Measurements from ENCODE around the gene AQP12B.
"Not testable (repeated sequence)": the region's sequence is repeated elsewhere in the genome, so short reads cannot be mapped to it uniquely, and the experiment has no call there.

AQP12B gene
- long read RNA-seq, donor 1: 0 reads
- long read RNA-seq, donor 2: 0 reads
- long read RNA-seq, donor 3: 0 reads
- long read RNA-seq, donor 4: 0 reads
- long read RNA-seq, donor 5: 0 reads
- long read RNA-seq, donor 6: 0 reads
- long read RNA-seq, donor 7: 0 reads
- long read RNA-seq, donor 8, partial matches to known transcripts: 0 of 1 reads
- long read RNA-seq, donor 8, other reads (novel, unspliced or antisense): 0 of 1 reads

GRCh38 chr2:240682431-240683224, at the start of gene AQP12B:
TSS of gene AQP12B (minus strand) at chr2:240682885. CDS start at chr2:240682837, 48 bp downstream.
- DNase-seq: not testable (repeated sequence)

- DNase-seq: no peak
These were observed 49.5 kb upstream of the AQP12B start for GRCh38 chr2:240732184-240732583.

GRCh38 chr2:240731178-240731545, 48.5 kb upstream of the AQP12B start:
- no peak for DNase-seq

GRCh38 chr2:240730501-240731177, 48.0 kb upstream of the AQP12B start:
- DNase-seq: no peak

GRCh38 chr2:240728827-240729226, 46.1 kb upstream of the AQP12B start:
- DNase-seq: no peak

GRCh38 chr2:240728361-240728760, 45.7 kb upstream of the AQP12B start:
- DNase-seq: no peak

GRCh38 chr2:240727913-240728312, 45.2 kb upstream of the AQP12B start:
- no peak for DNase-seq

GRCh38 chr2:240727439-240727838, 44.8 kb upstream of the AQP12B start:
- DNase-seq: no peak

- no peak for DNase-seq
These were observed 44.2 kb upstream of the AQP12B start for GRCh38 chr2:240726876-240727275.

- no peak for DNase-seq
These were observed 43.0 kb upstream of the AQP12B start for GRCh38 chr2:240725671-240726070.

GRCh38 chr2:240725266-240725665, 42.6 kb upstream of the AQP12B start:
- no peak for DNase-seq

- no peak for DNase-seq
These were observed 41.7 kb upstream of the AQP12B start for GRCh38 chr2:240724431-240724830.

GRCh38 chr2:240723851-240724250, 41.2 kb upstream of the AQP12B start:
- no peak for DNase-seq

GRCh38 chr2:240722796-240723735, 40.4 kb upstream of the AQP12B start:
- no peak for DNase-seq

GRCh38 chr2:240722376-240722775, 39.7 kb upstream of the AQP12B start:
- no peak for DNase-seq

GRCh38 chr2:240721596-240722180, 39.0 kb upstream of the AQP12B start:
- DNase-seq: no peak

GRCh38 chr2:240720686-240721595, 38.3 kb upstream of the AQP12B start:
- no peak for DNase-seq

GRCh38 chr2:240719676-240720545, 37.2 kb upstream of the AQP12B start:
- DNase-seq: no peak

GRCh38 chr2:240718896-240719490, 36.3 kb upstream of the AQP12B start:
- no peak for DNase-seq

All from right kidney (tissue), 9 donors.